CD4-positive, alpha-beta T cell treated with Interleukin-2 at 100 ng/mL for 4 hours (primary cell): ENCODE data around the gene GLUL.
"Not testable (repeated sequence)": the region's sequence is repeated elsewhere in the genome, so short reads cannot be mapped to it uniquely, and the experiment has no call there.

Experiments used
- DNase-seq: peaks from one replicate; pipeline ENCODE4 v3.0.0-alpha.2; 2020; ENCODE audit warnings: low spot score

The GLUL gene

DNA sequence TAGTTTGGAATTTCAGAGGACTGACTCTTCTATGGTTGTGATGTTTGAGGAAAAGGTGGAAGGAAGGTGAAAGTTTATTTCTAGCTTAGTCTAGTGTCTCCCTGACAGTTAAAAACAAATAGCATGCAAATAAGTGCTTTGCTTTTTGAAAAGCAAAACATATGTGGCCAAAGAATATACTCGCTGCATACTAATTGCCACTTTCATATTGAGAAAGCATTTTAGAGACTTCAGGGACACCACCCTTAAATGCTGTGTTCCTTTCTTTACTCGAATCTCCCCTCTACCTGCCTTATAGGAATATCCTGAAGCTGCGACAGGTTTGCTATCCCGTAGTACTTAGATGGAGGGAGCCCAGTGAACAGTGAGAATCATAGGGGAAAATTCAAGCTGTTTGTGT is 23.2 kb downstream of the GLUL start:
- no peak for DNase-seq

- no peak for DNase-seq
Observed at GRCh38 chr1:182367926-182368325, 23.7 kb downstream of the GLUL start.

GRCh38 chr1:182366596-182366995 is 25.0 kb downstream of the GLUL start:
- no peak for DNase-seq

- no peak for DNase-seq
Observed at GRCh38 chr1:182359645-182360044, 31.9 kb downstream of the GLUL start.

DNA sequence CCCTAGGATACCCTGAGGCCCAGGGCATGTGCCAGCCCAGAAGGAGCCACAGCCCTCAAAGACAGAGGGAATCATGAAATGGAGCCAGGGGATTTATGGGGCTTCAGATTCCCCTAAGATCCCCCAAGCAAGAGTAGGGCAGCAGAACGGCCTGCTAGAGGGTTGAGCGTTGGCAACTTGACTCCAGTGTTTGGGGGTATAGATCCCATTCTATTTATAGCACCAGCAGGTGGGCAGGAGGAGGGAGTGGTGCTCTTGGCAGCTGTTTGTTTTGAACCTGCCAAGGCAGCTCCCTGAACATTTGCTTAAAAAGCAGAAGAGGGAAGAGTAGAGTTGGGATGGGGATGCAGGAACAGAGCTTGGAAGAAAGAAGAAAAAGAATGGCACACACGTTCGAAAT is 33.7 kb downstream of the GLUL start:
- DNase-seq = no peak

DNA sequence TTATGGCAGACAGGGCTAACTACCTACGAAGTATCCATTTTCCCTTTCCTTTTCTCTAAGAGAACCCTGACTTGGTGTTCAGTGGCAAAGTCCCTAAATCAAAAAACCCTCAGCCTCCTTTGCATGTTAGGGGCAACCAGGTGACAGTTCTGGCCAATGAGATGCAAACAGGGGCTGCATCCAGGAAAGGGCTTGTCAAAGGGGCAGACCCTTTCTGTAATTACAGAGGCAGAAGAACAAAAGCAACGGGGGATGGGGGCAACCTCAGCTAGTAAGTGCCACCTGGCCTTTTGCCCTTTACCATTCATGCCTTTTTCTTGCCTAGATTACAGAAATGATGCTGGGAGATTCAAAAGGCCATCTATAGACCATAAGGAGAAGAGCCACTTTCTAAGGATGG is 34.4 kb downstream of the GLUL start:
- no peak for DNase-seq

- DNase-seq = no peak
Observed at GRCh38 chr1:182355723-182356098, 35.9 kb downstream of the GLUL start.

- no peak for DNase-seq
Observed at GRCh38 chr1:182351790-182352364, 39.7 kb downstream of the GLUL start.

GRCh38 chr1:182350839-182351238 is 40.8 kb downstream of the GLUL start:
- no peak for DNase-seq

GRCh38 chr1:182348961-182349747 is 42.4 kb downstream of the GLUL start:
- DNase-seq = no peak

DNA sequence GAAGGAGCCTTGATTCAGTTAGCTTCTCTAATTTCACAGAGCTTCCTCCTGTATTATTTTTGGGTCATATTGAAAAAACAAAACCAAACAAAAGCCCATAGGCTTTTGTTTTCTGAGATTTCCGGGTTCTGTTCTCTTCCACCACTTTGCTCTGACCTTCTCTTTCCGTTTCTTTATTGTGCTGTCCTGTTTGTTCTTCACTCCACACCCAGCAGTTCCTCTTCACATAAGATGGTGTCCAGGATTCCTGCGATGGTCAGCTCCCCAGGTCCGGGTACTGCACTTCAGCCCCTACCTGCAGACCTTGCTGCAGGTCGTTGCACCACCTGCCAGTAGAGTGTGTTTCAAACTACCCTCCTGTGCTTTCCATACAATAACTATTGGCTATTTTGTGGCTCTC is 44.6 kb downstream of the GLUL start:
- no peak for DNase-seq

DNA sequence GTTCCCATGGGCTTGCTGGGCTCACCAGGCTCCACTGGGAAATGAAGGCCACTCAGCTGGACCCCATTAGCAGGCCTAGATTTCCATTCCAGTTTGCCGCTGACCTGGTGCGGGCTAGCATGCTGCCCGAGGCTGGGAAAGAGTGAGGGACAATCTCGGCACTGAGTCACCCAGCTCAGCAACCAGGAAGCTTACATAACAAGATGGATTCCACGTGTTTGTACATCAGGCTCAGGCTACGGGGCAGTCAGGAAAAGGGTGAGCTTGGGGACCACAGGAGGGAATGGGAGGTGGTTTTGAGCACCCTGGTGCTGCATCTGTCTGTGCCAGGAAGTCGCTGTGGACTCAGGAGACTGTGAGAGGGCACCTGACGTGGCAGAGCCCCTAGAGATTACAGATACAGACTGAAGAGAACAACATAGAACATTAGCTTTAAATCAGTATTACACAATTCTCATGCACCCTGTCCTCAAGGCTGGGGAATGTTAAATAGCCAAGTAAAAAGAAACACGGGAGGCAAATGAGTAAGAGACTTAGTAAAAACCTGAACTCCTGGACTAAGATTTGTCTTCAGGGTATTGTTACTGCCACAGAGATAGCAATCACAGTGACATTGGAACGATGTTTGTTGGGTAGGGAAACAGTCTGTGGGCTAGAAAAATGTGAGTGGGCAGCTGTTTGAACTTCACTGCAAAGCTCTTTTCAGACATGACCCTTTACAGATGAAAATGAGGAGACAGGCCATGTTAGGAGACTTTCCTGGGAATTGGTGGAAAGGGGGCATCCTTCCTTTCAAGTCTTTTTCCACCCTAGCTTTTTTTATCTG is 51.1 kb downstream of the GLUL start:
- no peak for DNase-seq

DNA sequence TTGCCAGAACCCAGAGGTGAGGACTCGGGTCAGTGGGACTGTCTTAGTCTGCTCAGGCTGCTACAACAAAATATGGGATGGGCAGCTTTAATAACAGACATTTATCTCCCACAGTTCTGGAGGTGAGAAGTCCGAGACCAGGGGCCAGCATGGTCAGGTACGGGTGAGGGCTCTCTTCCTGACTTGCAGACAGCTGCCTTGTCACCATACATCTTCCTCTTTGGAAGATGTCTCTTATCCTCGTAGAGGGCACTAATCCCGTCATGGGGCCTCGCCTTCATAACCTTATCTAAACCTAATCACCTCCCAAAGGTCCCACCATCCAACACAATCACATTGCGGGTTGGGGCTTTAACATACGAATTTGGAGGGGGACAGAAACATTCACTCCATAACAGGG is 51.9 kb downstream of the GLUL start:
- no peak for DNase-seq

DNA sequence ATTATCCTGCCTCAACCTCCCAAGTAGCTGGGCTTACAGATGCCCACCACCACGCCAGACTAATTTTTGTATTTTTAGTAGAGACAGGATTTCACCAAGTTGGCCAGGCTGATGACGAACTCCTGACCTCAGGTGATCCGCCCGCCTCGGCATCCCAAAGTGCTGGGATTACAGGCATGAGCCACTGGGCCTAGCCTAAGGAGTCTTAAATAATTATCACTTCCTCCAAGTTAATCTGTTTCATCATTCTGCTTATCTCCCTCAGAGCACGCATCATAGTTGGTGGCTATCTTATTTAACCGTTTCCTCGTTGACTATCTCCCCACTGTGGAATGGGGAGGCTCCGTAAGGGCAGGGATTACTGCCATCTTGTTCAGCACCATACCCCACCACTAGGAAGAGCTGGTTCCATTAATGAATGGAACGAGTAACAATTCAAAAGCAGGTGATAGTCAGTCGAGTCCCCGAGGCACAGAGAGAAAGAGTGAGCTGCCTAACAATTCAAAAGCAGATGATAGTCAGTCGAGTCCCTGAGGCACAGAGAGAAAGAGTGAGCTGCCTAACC is 52.7 kb downstream of the GLUL start:
- DNase-seq = no peak

GRCh38 chr1:182337736-182338571 is 53.6 kb downstream of the GLUL start:
- no peak for DNase-seq

- DNase-seq = no peak
Observed at GRCh38 chr1:182335771-182336566, 55.6 kb downstream of the GLUL start.

DNA sequence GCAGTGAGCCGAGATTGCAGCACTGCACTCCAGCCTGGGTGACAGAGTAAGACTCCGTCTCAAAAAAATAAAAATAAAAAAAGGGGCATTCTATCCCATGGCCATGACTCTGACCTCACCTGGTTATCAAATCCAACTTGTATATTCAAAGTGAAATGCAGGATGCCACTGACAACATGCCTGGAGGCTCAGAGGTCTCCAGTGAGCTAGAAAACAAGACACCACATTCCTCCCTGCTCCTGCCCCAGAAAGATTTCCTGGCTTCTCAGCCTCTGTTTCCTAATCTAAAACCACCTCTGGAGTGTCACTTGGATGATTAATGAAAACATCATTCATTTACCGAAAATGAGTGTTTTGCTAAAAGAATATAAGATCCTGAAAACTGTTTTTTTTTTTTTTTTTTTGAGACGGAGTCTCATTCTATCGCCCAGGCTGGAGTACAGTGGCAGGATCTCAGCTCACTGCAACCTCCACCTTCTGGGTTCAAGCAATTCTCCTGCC is 58.5 kb downstream of the GLUL start:
- DNase-seq = not testable (repeated sequence)

DNA sequence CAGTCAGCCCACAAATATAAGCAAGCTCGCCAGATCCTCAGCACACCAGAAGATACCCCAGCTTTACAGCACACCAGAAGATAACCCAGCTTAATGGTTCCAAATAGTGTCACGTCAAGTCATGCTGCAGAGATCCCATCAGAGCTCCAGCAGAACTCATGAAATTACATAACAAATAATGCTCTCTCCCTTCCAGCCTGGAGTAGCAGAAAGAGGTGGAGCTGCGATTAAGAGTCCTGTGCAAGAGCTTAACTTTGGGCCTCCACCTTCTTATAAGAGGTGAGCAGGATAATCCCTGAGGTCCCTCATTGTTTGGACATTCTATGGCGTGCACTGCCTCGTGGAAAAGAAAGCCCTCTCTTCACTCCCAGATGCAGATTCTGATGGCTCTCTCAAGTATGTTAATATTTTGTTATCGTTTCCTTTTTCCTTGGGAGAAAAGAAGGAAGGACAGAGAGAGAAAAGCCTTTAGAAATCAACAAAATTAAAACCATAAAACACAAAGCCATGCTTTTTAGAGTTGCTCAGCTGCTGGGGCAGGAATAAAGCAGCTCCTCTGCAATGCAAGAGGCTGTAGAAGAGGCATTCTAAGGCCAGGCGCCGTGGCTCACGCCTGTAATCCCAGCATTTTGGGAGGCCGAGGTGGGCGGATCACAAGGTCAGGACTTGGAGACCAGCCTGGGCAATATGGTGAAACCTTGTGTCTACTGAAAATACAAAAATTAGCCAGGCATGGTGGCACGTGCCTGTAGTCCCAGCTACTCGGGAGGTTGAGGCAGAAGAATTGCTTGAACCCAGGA is 59.1 kb downstream of the GLUL start:
- no peak for DNase-seq
